HepG2 (cell line): ENCODE data around the gene CAGE1. TPM values are rescaled to one million over a fixed set of nuclear protein-coding genes. Genes with fewer than 3 reads are reported as not detected.

ENCODE experiments used
- CBX2 ChIP-seq, 2 experiments: fragments of 200-600 bp in 1 of 2; sonication (generic); formaldehyde crosslinking in 1 of 2; IDR thresholded peaks; 2 replicates each; pipeline versions ENCODE4 v1.7.0 to v1.8.1; 2018 to 2022; ENCODE audit warnings: low read depth in 2 of 2, low read length in 1 of 2, mild to moderate bottlenecking in 1 of 2, missing genetic modification reagents in 1 of 2
- ESRRA ChIP-seq: sonication (generic); formaldehyde crosslinking; IDR thresholded peaks from 2 replicates; pipeline ENCODE4 v1.5.1; 2020; ENCODE audit warnings: mild to moderate bottlenecking, low read depth, missing genetic modification reagents
- GABPA ChIP-seq, 2 experiments: IDR thresholded peaks; 2 replicates each; pipeline ENCODE4 v1.6.1; 2011 to 2016; ENCODE audit warnings: low read depth in 2 of 2, low read length in 1 of 2, missing biosample characterization in 1 of 2, missing genetic modification characterization in 1 of 2
- HDAC1 ChIP-seq: sonication (generic); formaldehyde crosslinking; IDR thresholded peaks from 2 replicates; pipeline ENCODE4 v1.5.1; 2020; ENCODE audit warnings: mild to moderate bottlenecking, missing genetic modification reagents
- MIXL1 ChIP-seq: IDR thresholded peaks from 2 replicates; pipeline ENCODE4 v1.6.1; 2016
- MNT ChIP-seq: fragments of 450-650 bp; IDR thresholded peaks from 2 replicates; pipeline ENCODE4 v1.6.1; 2016
- NCOA2 ChIP-seq: sonication (generic); formaldehyde crosslinking; IDR thresholded peaks from 2 replicates; pipeline ENCODE4 v1.8.0; 2022; ENCODE audit warnings: inconsistent platforms
- NR3C1 ChIP-seq: sonication (generic); formaldehyde crosslinking; IDR thresholded peaks from 2 replicates; pipeline ENCODE4 v1.4.0; 2020; ENCODE audit warnings: missing genetic modification reagents
- PCBP1 ChIP-seq: fragments of 200-400 bp; formaldehyde crosslinking; IDR thresholded peaks from 2 replicates; pipeline ENCODE4 v1.6.1; 2017; ENCODE audit warnings: mild to moderate bottlenecking, low read depth, low read length, borderline replicate concordance
- STAT5B ChIP-seq: sonication (generic); formaldehyde crosslinking; IDR thresholded peaks from 2 replicates; pipeline ENCODE4 v1.4.0; 2020; ENCODE audit warnings: missing genetic modification reagents
- TCF12 ChIP-seq, 2 experiments: fragments of 450-650 bp in 1 of 2; sonication (generic) in 1 of 2; formaldehyde crosslinking in 1 of 2; IDR thresholded peaks; 2 replicates each; pipeline versions ENCODE4 v1.6.1 to v1.8.0; 2017 to 2022; ENCODE audit warnings: antibody characterized with exemption in 1 of 2, mild to moderate bottlenecking in 1 of 2, missing genetic modification reagents in 1 of 2, moderate library complexity in 1 of 2
- YEATS4 ChIP-seq: sonication (generic); formaldehyde crosslinking; IDR thresholded peaks from 2 replicates; pipeline ENCODE4 v1.4.0; 2020; ENCODE audit warnings: missing genetic modification reagents, borderline replicate concordance
- ZFP1 ChIP-seq: IDR thresholded peaks from 2 replicates; pipeline ENCODE4 v1.6.1; 2016
- ZIK1 ChIP-seq: sonication (generic); formaldehyde crosslinking; IDR thresholded peaks from 2 replicates; pipeline ENCODE4 v1.5.0; 2020; ENCODE audit warnings: mild to moderate bottlenecking, low read depth, missing genetic modification reagents, borderline replicate concordance
- ZNF234 ChIP-seq: sonication (generic); formaldehyde crosslinking; conservative IDR thresholded peaks from 2 replicates; pipeline ENCODE4 v1.5.1; 2020; ENCODE audit warnings: mild to moderate bottlenecking, missing genetic modification reagents
- ZNF709 ChIP-seq: sonication (generic); formaldehyde crosslinking; IDR thresholded peaks from 2 replicates; pipeline ENCODE4 v1.5.0; 2020; ENCODE audit warnings: mild to moderate bottlenecking, missing genetic modification reagents
- ZNF788 ChIP-seq: sonication (generic); formaldehyde crosslinking; IDR thresholded peaks from 2 replicates; pipeline ENCODE4 v1.5.0; 2020; ENCODE audit warnings: mild to moderate bottlenecking, missing genetic modification reagents, borderline replicate concordance
- ZNF83 ChIP-seq: sonication (generic); formaldehyde crosslinking; IDR thresholded peaks from 2 replicates; pipeline ENCODE4 v1.4.0; 2020; ENCODE audit warnings: missing genetic modification reagents, mild to moderate bottlenecking, borderline replicate concordance
- polyA plus RNA-seq, 8 experiments: library from polyadenylated mRNA; depleted of rRNA in 3 of 8; stranded (reverse) in 7 of 8; unstranded in 1 of 8; fragments of >200 nt; fragmentation: Illumina TruSeq in 4 of 8; extraction: Trizol in 4 of 8; gene quantifications; 2 replicates each; pipeline versions ENCODE4 v1.2.1 to v1.2.3, GENCODE V29; 2011 to 2016; ENCODE audit warnings: low read depth in 4 of 8, missing spikeins in 1 of 8, mixed read lengths in 1 of 8; ENCODE audit not compliant: insufficient read depth in 1 of 8
- total RNA-seq, 5 experiments: library from RNA; depleted of rRNA; stranded (reverse); fragments of >200 nt; fragmentation: Illumina TruSeq; extraction: Trizol; gene quantifications; 2 replicates each; pipeline ENCODE4 v1.2.3, GENCODE V29; 2016; ENCODE audit warnings: low read depth in 1 of 5
- TF ChIP-seq, protein P1 (sequence below): sonication (generic); formaldehyde crosslinking; IDR thresholded peaks from 2 replicates; pipeline ENCODE4 v1.8.1; 2023; ENCODE audit warnings: missing genetic modification reagents, inconsistent platforms, borderline replicate concordance
- TF ChIP-seq, protein P2 (sequence below): sonication (generic); formaldehyde crosslinking; IDR thresholded peaks from 2 replicates; pipeline ENCODE4 v1.4.0; 2020; ENCODE audit warnings: missing genetic modification reagents
- TF ChIP-seq, protein P3 (sequence below): sonication (generic); formaldehyde crosslinking; IDR thresholded peaks from 2 replicates; pipeline ENCODE4 v1.4.0; 2020; ENCODE audit warnings: missing genetic modification reagents, mild to moderate bottlenecking, borderline replicate concordance

Gene CAGE1
- total and polyA plus RNA-seq, 2 of the 13 experiments (the other 11 are each of a cell fraction or from before 2014, with no cell fraction given), result 0.03 to 0.15 TPM

- TF ChIP-seq ZNF234 (0 out of 2 replicates have a peak, but pooled peaks have one; percentile 35), ZNF709 (CRISPR knock-in tag) (peak; percentile 82; the same call in 1 of the 2 replicates), ZNF83 (no peak; the same call in 1 of the 2 replicates), TCF12 (IDR thresholded peaks at IDR 0.05) (no peak), TCF12 (CRISPR knock-in tag; IDR thresholded peaks at IDR 0.05) (peak; percentile 88), ESRRA (CRISPR knock-in tag) (peak; percentile 46; the same call in 1 of the 2 replicates), YEATS4 (CRISPR knock-in tag) (peak; percentile 97), ZIK1 (CRISPR knock-in tag) (peak; percentile 94; the same call in 1 of the 2 replicates), ZFP1 (CRISPR knock-in tag) (no peak), HDAC1 (CRISPR knock-in tag) (peak; percentile 99), CBX2 (IDR thresholded peaks at IDR 0.05; ENCODE audit: low read depth, low read length) (no peak), CBX2 (CRISPR knock-in tag; IDR thresholded peaks at IDR 0.05; ENCODE audit: low read depth) (no peak; the same call in 1 of the 2 replicates), ZNF788 (peak; percentile 95; the same call in 1 of the 2 replicates), GABPA (IDR thresholded peaks at IDR 0.05; ENCODE audit: low read depth, low read length) (peak; percentile 97), GABPA (CRISPR knock-in tag; IDR thresholded peaks at IDR 0.05; ENCODE audit: low read depth) (peak; percentile 100), NCOA2 (peak; percentile 64), MIXL1 (no peak; the same call in none of the 2 replicates), STAT5B (CRISPR knock-in tag) (no peak), PCBP1 (peak; percentile 89; the same call in 1 of the 2 replicates), NR3C1 (CRISPR knock-in tag) (peak; percentile 54; the same call in 1 of the 2 replicates), MNT (peak; percentile 88)
- TF ChIP-seq, protein P1, sequence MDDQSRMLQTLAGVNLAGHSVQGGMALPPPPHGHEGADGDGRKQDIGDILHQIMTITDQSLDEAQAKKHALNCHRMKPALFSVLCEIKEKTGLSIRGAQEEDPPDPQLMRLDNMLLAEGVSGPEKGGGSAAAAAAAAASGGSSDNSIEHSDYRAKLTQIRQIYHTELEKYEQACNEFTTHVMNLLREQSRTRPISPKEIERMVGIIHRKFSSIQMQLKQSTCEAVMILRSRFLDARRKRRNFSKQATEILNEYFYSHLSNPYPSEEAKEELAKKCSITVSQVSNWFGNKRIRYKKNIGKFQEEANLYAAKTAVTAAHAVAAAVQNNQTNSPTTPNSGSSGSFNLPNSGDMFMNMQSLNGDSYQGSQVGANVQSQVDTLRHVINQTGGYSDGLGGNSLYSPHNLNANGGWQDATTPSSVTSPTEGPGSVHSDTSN, result no peak
- TF ChIP-seq, protein P2, sequence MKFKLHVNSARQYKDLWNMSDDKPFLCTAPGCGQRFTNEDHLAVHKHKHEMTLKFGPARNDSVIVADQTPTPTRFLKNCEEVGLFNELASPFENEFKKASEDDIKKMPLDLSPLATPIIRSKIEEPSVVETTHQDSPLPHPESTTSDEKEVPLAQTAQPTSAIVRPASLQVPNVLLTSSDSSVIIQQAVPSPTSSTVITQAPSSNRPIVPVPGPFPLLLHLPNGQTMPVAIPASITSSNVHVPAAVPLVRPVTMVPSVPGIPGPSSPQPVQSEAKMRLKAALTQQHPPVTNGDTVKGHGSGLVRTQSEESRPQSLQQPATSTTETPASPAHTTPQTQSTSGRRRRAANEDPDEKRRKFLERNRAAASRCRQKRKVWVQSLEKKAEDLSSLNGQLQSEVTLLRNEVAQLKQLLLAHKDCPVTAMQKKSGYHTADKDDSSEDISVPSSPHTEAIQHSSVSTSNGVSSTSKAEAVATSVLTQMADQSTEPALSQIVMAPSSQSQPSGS (CRISPR knock-in tag), result peak; percentile 66
- TF ChIP-seq, protein P3, sequence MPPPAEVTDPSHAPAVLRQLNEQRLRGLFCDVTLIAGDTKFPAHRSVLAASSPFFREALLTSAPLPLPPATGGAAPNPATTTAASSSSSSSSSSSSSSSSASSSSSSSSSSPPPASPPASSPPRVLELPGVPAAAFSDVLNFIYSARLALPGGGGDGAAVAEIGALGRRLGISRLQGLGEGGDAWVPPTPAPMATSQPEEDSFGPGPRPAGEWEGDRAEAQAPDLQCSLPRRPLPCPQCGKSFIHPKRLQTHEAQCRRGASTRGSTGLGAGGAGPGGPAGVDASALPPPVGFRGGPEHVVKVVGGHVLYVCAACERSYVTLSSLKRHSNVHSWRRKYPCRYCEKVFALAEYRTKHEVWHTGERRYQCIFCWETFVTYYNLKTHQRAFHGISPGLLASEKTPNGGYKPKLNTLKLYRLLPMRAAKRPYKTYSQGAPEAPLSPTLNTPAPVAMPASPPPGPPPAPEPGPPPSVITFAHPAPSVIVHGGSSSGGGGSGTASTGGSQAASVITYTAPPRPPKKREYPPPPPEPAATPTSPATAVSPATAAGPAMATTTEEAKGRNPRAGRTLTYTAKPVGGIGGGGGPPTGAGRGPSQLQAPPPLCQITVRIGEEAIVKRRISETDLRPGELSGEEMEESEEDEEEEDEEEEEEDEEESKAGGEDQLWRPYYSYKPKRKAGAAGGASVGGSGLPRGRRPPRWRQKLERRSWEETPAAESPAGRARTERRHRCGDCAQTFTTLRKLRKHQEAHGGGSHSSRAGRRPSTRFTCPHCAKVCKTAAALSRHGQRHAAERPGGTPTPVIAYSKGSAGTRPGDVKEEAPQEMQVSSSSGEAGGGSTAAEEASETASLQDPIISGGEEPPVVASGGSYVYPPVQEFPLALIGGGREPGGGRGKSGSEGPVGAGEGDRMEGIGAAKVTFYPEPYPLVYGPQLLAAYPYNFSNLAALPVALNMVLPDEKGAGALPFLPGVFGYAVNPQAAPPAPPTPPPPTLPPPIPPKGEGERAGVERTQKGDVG (CRISPR knock-in tag), result peak; percentile 93; the same call in 1 of the 2 replicates
Observed at GRCh38 chr6:7389451-7390225, at the start of gene CAGE1, which contains the start of gene RIOK1 (continued).
